HCT116 (cell line): ENCODE data around the gene CSTF2T. TPM values are rescaled to one million over a fixed set of nuclear protein-coding genes. Genes with fewer than 3 reads are reported as not detected.

Source experiments
- ATAC-seq: fragments of 200-7000 bp; cut with Tn5 transposase; 2 replicates; pipeline ENCODE4 v1.9.1; 2020; ENCODE audit warnings: mild to moderate bottlenecking, moderate library complexity
- BruUV-seq: library from RNA; stranded (reverse); fragments of 400-500 nt; replicated peaks from 2 replicates; lab custom pipeline; 2021; lab: Mats Ljungman, UMichigan
- CTCF ChIA-PET: fragments of 300-600 bp; sonication (Branson Sonifier 250); formaldehyde crosslinking; loops from one replicate; lab custom pipeline; 2021; ENCODE audit warnings: antibody characterized with exemption; lab: Charles Lee
- POLR2A ChIA-PET: fragments of 300-600, 350-600 bp; sonication (Branson Sonifier 250); formaldehyde crosslinking; loops from one replicate; lab custom pipeline; 2021; ENCODE audit warnings: antibody characterized with exemption; lab: Charles Lee
- RAD21 ChIA-PET, 2 experiments: fragments of 300-600 bp; sonication (Branson Sonifier 250); formaldehyde crosslinking; loops; one replicate each; lab custom pipeline; 2023; ENCODE audit warnings: low total read pairs in 2 of 2; ENCODE audit not compliant: uncharacterized antibody in 2 of 2, unreplicated experiment in 2 of 2, low non-redundant PET in 1 of 2; lab: Charles Lee
- DNase-seq: peaks from one replicate; pipeline ENCODE4 v3.0.0-alpha.2; 2010; ENCODE audit warnings: low read depth, low spot score
- H2AFZ ChIP-seq: fragments of 200-600 bp; shearing (Covaris generic), sonication (generic); 2 replicates; pipeline ENCODE4 v1.6.1; 2017; ENCODE audit warnings: low read depth, mixed run types, mixed read lengths, antibody characterized with exemption, low read length; ENCODE audit not compliant: poor library complexity, severe bottlenecking
- H3K27ac ChIP-seq: 2 replicates; pipeline ENCODE4 v1.5.1; 2012; ENCODE audit warnings: low read depth, low read length
- H3K27me3 ChIP-seq: fragments of 200-600 bp; sonication (generic); 2 replicates; pipeline ENCODE4 v1.6.1; 2016; ENCODE audit warnings: mixed run types, low read length, mixed read lengths; ENCODE audit not compliant: insufficient read depth
- H3K36me3 ChIP-seq, 2 experiments: fragments of 200-500 bp in 1 of 2; fragments of 200-600 bp in 1 of 2; sonication (Bioruptor generic) in 1 of 2; sonication (generic) in 1 of 2; 2 replicates each; pipeline versions ENCODE4 v1.5.1 to v1.6.1; 2014 to 2016; ENCODE audit warnings: low read length in 2 of 2, inconsistent platforms in 1 of 2, mixed read lengths in 1 of 2, mixed run types in 1 of 2; ENCODE audit not compliant: insufficient read depth in 2 of 2, control insufficient read depth in 1 of 2
- H3K4me1 ChIP-seq, 2 experiments: fragments of 200-600 bp in 1 of 2; sonication (generic) in 1 of 2; 2 replicates each; pipeline versions ENCODE4 v1.5.1 to v1.6.1; 2012 to 2017; ENCODE audit warnings: low read length in 2 of 2, inconsistent platforms in 1 of 2, mild to moderate bottlenecking in 1 of 2, mixed read lengths in 1 of 2, mixed run types in 1 of 2, moderate library complexity in 1 of 2; ENCODE audit not compliant: insufficient read depth in 2 of 2, control insufficient read depth in 1 of 2
- H3K4me2 ChIP-seq: fragments of 200-600 bp; sonication (generic); 2 replicates; pipeline ENCODE4 v1.6.1; 2017; ENCODE audit warnings: mixed run types, low read length, mixed read lengths
- H3K4me3 ChIP-seq, 2 experiments: fragments of 200-600 bp in 1 of 2; sonication (generic) in 1 of 2; replicated peaks in 1 of 2; 2 replicates each; pipeline ENCODE4 v1.5.1; 2011 to 2016; ENCODE audit warnings: low read length in 2 of 2, control low read depth in 1 of 2, low read depth in 1 of 2, mild to moderate bottlenecking in 1 of 2, mixed read lengths in 1 of 2, mixed run types in 1 of 2
- H3K79me2 ChIP-seq: fragments of 200-600 bp; sonication (generic); 2 replicates; pipeline ENCODE4 v1.6.1; 2017; ENCODE audit warnings: mild to moderate bottlenecking, mixed run types, low read length, moderate library complexity, mixed read lengths; ENCODE audit not compliant: insufficient read depth
- H3K9ac ChIP-seq: fragments of 200-600 bp; sonication (generic); 2 replicates; pipeline ENCODE4 v1.6.1; 2016; ENCODE audit warnings: low read length, mixed read lengths
- H3K9me2 ChIP-seq: fragments of 200-600 bp; sonication (generic), shearing (Covaris generic); 2 replicates; pipeline ENCODE4 v1.6.1; 2017; ENCODE audit warnings: mixed run types, mild to moderate bottlenecking, moderate library complexity; ENCODE audit not compliant: insufficient read depth
- H3K9me3 ChIP-seq, 2 experiments: fragments of 200-500 bp in 1 of 2; fragments of 200-600 bp in 1 of 2; sonication (Bioruptor generic) in 1 of 2; sonication (generic) in 1 of 2; 2 replicates each; pipeline ENCODE4 v1.6.1; 2014 to 2017; ENCODE audit warnings: low read length in 2 of 2, mixed read lengths in 2 of 2, inconsistent platforms in 1 of 2, low read depth in 1 of 2, mild to moderate bottlenecking in 1 of 2, mixed run types in 1 of 2, moderate library complexity in 1 of 2; ENCODE audit not compliant: control insufficient read depth in 1 of 2, insufficient read depth in 1 of 2
- H4K20me1 ChIP-seq: fragments of 200-600 bp; sonication (generic), shearing (Covaris generic); 2 replicates; pipeline ENCODE4 v1.6.1; 2017; ENCODE audit warnings: mixed run types, mild to moderate bottlenecking, moderate library complexity; ENCODE audit not compliant: insufficient read depth
- CBX3 ChIP-seq: IDR thresholded peaks from 2 replicates; pipeline ENCODE4 v1.6.1; 2012; ENCODE audit warnings: low read depth
- EGR1 ChIP-seq: IDR thresholded peaks from 2 replicates; pipeline ENCODE4 v1.6.1; 2012; ENCODE audit warnings: low read depth
- ELF1 ChIP-seq: IDR thresholded peaks from 2 replicates; pipeline ENCODE4 v1.6.1; 2012; ENCODE audit warnings: low read depth, borderline replicate concordance
- EZH2 ChIP-seq: fragments of 200-600 bp; sonication (generic); IDR thresholded peaks from 2 replicates; pipeline ENCODE4 v1.6.1; 2017; ENCODE audit warnings: antibody characterized with exemption, mixed run types
- EZH2phosphoT487 ChIP-seq: fragments of 200-600 bp; IDR thresholded peaks from 2 replicates; pipeline ENCODE4 v1.6.1; 2018; ENCODE audit warnings: antibody characterized with exemption, borderline replicate concordance
- POLR2A ChIP-seq: IDR thresholded peaks from 2 replicates; pipeline ENCODE4 v1.7.0; 2011; ENCODE audit warnings: borderline replicate concordance; ENCODE audit not compliant: insufficient read depth, insufficient read length; ENCODE audit errors: extremely low read depth
- POLR2AphosphoS5 ChIP-seq: IDR thresholded peaks from 2 replicates; pipeline ENCODE4 v1.6.1; 2011; ENCODE audit warnings: mild to moderate bottlenecking, low read depth, low read length, moderate library complexity
- RAD21 ChIP-seq: IDR thresholded peaks from 2 replicates; pipeline ENCODE4 v1.6.1; 2012; ENCODE audit warnings: low read depth, mild to moderate bottlenecking
- SIN3A ChIP-seq: IDR thresholded peaks from 2 replicates; pipeline ENCODE4 v1.6.1; 2012; ENCODE audit warnings: low read depth
- SP1 ChIP-seq: IDR thresholded peaks from 2 replicates; pipeline ENCODE4 v1.6.1; 2012; ENCODE audit warnings: low read depth
- ZFX ChIP-seq: fragments of 450-650 bp; IDR thresholded peaks from 2 replicates; pipeline ENCODE4 v1.6.1; 2017
- ZNF274 ChIP-seq: fragments of 200-500 bp; sonication (Bioruptor generic); IDR thresholded peaks from 2 replicates; pipeline ENCODE4 v1.6.1; 2014; ENCODE audit warnings: mild to moderate bottlenecking, low read depth, low read length, inconsistent platforms
- intact Hi-C: fragments of 100-400 bp; cut with micrococcal nuclease; formaldehyde crosslinking; loops from 2 replicates; pipeline ENCODE4 v1.10.0; 2022
- total RNA-seq: library from RNA; stranded (reverse); gene quantifications from one replicate; pipeline ENCODE4 v1.2.1, GENCODE V29; 2021; ENCODE audit not compliant: unreplicated experiment
- TF ChIP-seq, protein P1 (sequence below), 3 experiments: fragments of 200-600 bp in 1 of 3; sonication (generic) in 1 of 3; IDR thresholded peaks in 2 of 3; conservative IDR thresholded peaks in 1 of 3; 2 replicates each; pipeline ENCODE4 v1.5.1; 2012 to 2017; ENCODE audit warnings: low read depth in 2 of 3, low read length in 2 of 3, antibody characterized with exemption in 1 of 3, borderline replicate concordance in 1 of 3, control low read depth in 1 of 3, mild to moderate bottlenecking in 1 of 3, mixed read lengths in 1 of 3, mixed run types in 1 of 3, moderate library complexity in 1 of 3; ENCODE audit not compliant: insufficient read depth in 1 of 3
- TF ChIP-seq, protein P2 (sequence below): IDR thresholded peaks from 2 replicates; pipeline ENCODE4 v1.6.1; 2011; ENCODE audit warnings: mild to moderate bottlenecking, low read length, moderate library complexity; ENCODE audit not compliant: insufficient replicate concordance; ENCODE audit errors: extremely low read depth
- TF ChIP-seq, protein P3 (sequence below): IDR thresholded peaks from 2 replicates; pipeline ENCODE4 v1.6.1; 2012; ENCODE audit warnings: low read depth

Gene CSTF2T
- total RNA-seq, 1 experiment from 2014 or later: 18.5 TPM

GRCh38 chr10:51668336-51668689 is 31.1 kb downstream of the CSTF2T start:
- RAD21 ChIA-PET: no interaction called here
- intact Hi-C loops: no loop called here

More at GRCh38 chr10:51668336-51668689, 31.1 kb downstream of the CSTF2T start:
- no peak overlapping the region for H3K9ac ChIP-seq
- no peaks in the 10 kb centered on the region for H3K79me2 ChIP-seq
- H4K20me1 ChIP-seq: no peaks in the 10 kb centered on the region
- H3K36me3 ChIP-seq: no peaks in the 10 kb centered on the region
- CTCF ChIA-PET: no interaction called here
- H3K4me2 ChIP-seq: no peak overlapping the region
- H2AFZ ChIP-seq: no peak overlapping the region
- BruUV-seq: no TSS peak
- TF ChIP-seq ZFX (no peak), EZH2 (no peak), ELF1 (no peak), SIN3A (no peak), RAD21 (no peak), POLR2AphosphoS5 (no peak), POLR2A (no peak), SP1 (no peak), EGR1 (no peak), EZH2phosphoT487 (no peak), CBX3 (no peak), ZNF274 (no peak)
- TF ChIP-seq, protein P1, sequence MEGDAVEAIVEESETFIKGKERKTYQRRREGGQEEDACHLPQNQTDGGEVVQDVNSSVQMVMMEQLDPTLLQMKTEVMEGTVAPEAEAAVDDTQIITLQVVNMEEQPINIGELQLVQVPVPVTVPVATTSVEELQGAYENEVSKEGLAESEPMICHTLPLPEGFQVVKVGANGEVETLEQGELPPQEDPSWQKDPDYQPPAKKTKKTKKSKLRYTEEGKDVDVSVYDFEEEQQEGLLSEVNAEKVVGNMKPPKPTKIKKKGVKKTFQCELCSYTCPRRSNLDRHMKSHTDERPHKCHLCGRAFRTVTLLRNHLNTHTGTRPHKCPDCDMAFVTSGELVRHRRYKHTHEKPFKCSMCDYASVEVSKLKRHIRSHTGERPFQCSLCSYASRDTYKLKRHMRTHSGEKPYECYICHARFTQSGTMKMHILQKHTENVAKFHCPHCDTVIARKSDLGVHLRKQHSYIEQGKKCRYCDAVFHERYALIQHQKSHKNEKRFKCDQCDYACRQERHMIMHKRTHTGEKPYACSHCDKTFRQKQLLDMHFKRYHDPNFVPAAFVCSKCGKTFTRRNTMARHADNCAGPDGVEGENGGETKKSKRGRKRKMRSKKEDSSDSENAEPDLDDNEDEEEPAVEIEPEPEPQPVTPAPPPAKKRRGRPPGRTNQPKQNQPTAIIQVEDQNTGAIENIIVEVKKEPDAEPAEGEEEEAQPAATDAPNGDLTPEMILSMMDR (IDR thresholded peaks at IDR 0.05 in 2 of 3, conservative IDR thresholded peaks at IDR 0.05 in 1 of 3; ENCODE audit: borderline replicate concordance in 1 of 3, insufficient read depth in 1 of 3, low read depth in 2 of 3, low read length in 2 of 3): no peak
- TF ChIP-seq, protein P2, sequence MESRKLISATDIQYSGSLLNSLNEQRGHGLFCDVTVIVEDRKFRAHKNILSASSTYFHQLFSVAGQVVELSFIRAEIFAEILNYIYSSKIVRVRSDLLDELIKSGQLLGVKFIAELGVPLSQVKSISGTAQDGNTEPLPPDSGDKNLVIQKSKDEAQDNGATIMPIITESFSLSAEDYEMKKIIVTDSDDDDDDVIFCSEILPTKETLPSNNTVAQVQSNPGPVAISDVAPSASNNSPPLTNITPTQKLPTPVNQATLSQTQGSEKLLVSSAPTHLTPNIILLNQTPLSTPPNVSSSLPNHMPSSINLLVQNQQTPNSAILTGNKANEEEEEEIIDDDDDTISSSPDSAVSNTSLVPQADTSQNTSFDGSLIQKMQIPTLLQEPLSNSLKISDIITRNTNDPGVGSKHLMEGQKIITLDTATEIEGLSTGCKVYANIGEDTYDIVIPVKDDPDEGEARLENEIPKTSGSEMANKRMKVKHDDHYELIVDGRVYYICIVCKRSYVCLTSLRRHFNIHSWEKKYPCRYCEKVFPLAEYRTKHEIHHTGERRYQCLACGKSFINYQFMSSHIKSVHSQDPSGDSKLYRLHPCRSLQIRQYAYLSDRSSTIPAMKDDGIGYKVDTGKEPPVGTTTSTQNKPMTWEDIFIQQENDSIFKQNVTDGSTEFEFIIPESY: no peak
- TF ChIP-seq, protein P3, sequence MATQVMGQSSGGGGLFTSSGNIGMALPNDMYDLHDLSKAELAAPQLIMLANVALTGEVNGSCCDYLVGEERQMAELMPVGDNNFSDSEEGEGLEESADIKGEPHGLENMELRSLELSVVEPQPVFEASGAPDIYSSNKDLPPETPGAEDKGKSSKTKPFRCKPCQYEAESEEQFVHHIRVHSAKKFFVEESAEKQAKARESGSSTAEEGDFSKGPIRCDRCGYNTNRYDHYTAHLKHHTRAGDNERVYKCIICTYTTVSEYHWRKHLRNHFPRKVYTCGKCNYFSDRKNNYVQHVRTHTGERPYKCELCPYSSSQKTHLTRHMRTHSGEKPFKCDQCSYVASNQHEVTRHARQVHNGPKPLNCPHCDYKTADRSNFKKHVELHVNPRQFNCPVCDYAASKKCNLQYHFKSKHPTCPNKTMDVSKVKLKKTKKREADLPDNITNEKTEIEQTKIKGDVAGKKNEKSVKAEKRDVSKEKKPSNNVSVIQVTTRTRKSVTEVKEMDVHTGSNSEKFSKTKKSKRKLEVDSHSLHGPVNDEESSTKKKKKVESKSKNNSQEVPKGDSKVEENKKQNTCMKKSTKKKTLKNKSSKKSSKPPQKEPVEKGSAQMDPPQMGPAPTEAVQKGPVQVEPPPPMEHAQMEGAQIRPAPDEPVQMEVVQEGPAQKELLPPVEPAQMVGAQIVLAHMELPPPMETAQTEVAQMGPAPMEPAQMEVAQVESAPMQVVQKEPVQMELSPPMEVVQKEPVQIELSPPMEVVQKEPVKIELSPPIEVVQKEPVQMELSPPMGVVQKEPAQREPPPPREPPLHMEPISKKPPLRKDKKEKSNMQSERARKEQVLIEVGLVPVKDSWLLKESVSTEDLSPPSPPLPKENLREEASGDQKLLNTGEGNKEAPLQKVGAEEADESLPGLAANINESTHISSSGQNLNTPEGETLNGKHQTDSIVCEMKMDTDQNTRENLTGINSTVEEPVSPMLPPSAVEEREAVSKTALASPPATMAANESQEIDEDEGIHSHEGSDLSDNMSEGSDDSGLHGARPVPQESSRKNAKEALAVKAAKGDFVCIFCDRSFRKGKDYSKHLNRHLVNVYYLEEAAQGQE: no peak
- H3K27ac ChIP-seq: no peak overlapping the region
- H3K9me3 ChIP-seq: no peaks in the 10 kb centered on the region
- POLR2A ChIA-PET: no interaction called here
- no peaks in the 10 kb centered on the region for H3K4me1 ChIP-seq
- H3K4me3 ChIP-seq: no peak overlapping the region
- DNase-seq: no peak
- no peak for ATAC-seq
- H3K9me2 ChIP-seq: no peaks in the 10 kb centered on the region
- H3K27me3 ChIP-seq: 0 out of 2 replicates have a peak, but pooled peaks cover 3% of the 10 kb centered on the region
